Kidney (tissue), 14 donors: Measurements from ENCODE around the gene UBAC1. TPM values are rescaled to one million over a fixed set of nuclear protein-coding genes. Genes with fewer than 3 reads are reported as not detected.

ENCODE experiments used
- DNase-seq, 5 donors: peaks; one replicate each; pipeline ENCODE4 v3.0.0-alpha.2; 2013 to 2020
- FAIRE-seq: peaks from 2 replicates; lab custom pipeline; 2012; peaks lifted over from hg19 to GRCh38; lab: Jason Lieb, UNC
- H3K27ac ChIP-seq, 2 donors: one replicate each; pipeline ENCODE4 v1.7.0; 2013; ENCODE audit warnings: low read depth in 2 of 2, low read length in 2 of 2, inconsistent platforms in 1 of 2
- H3K27me3 ChIP-seq: one replicate; pipeline ENCODE4 v1.7.1; 2013; ENCODE audit warnings: low read length, inconsistent platforms; ENCODE audit not compliant: control insufficient read depth, insufficient read depth
- H3K36me3 ChIP-seq, 3 donors: one replicate each; pipeline versions ENCODE4 v1.7.0 to v1.7.1; 2013; ENCODE audit warnings: low read length in 3 of 3, control low read depth in 1 of 3, inconsistent platforms in 1 of 3; ENCODE audit not compliant: insufficient read depth in 3 of 3, control insufficient read depth in 2 of 3
- H3K4me1 ChIP-seq, 3 donors: one replicate each; pipeline versions ENCODE4 v1.7.0 to v1.7.1; 2013; ENCODE audit warnings: low read length in 3 of 3, inconsistent platforms in 1 of 3, low read depth in 1 of 3; ENCODE audit not compliant: control insufficient read depth in 2 of 3, insufficient read depth in 2 of 3
- H3K4me3 ChIP-seq, 3 donors: one replicate each; pipeline versions ENCODE4 v1.7.0 to v1.8.1; 2013; ENCODE audit warnings: low read length in 3 of 3, control low read depth in 1 of 3, inconsistent platforms in 1 of 3
- H3K9ac ChIP-seq, 3 donors: one replicate each; pipeline versions ENCODE4 v1.7.0 to v1.7.1; 2013; ENCODE audit warnings: low read length in 3 of 3, control low read depth in 1 of 3, inconsistent platforms in 1 of 3
- H3K9me3 ChIP-seq, 3 donors: one replicate each; pipeline versions ENCODE4 v1.7.0 to v1.7.1; 2013; ENCODE audit warnings: low read length in 3 of 3, control low read depth in 1 of 3, inconsistent platforms in 1 of 3; ENCODE audit not compliant: control insufficient read depth in 2 of 3, insufficient read depth in 1 of 3
- CTCF ChIP-seq: IDR thresholded peaks from 3 replicates; pipeline ENCODE4 v1.5.1; 2012; ENCODE audit warnings: mild to moderate bottlenecking, moderate library complexity, borderline replicate concordance; ENCODE audit not compliant: insufficient read depth; ENCODE audit errors: extremely low read depth
- intact Hi-C: fragments of 100-400 bp; cut with DNase I; formaldehyde crosslinking; loops from one replicate; pipeline ENCODE4 v1.11.1; 2022
- polyA plus RNA-seq: library from polyadenylated mRNA; stranded (reverse); fragments of 350-450 nt; fragmentation: Illumina TruSeq; extraction: RNeasy Lipid Tissue Mini Kit (QIAGEN cat#74804); gene quantifications from one replicate; pipeline ENCODE4 v1.2.3, GENCODE V29; 2014; ENCODE audit warnings: low read depth, low replicate concordance; ENCODE audit not compliant: insufficient read depth
- total RNA-seq: library from RNA; stranded (reverse); fragmentation: NEBNext Ultra II Directional; extraction: Animal tissue kit (Norgen Biotek cat#: 25700); gene quantifications from one replicate; pipeline ENCODE4 v1.2.1, GENCODE V29; 2021
- donor health status: control.
- donor health status: control.
- donor health status: control.
- donor health status: control.
- donor health status: control.
- donor health status: DM: yes; HTN: yes; CAD: no.
- donor health status: Normal renal cell carcinoma (clear cell type).

UBAC1 gene
- total and polyA plus RNA-seq, 2 donors from 2014 or later, result 40.2 to 52.6 TPM

- FAIRE-seq (no peak), DNase-seq (no peak)
- Histone ChIP-seq H3K4me3 (no peak overlapping the region), H3K27ac (no peak overlapping the region), H3K27me3 (no peaks in the 10 kb centered on the region), H3K4me1 (peaks cover 0 to 2% (median 0%) of the 10 kb centered on the region in 3 donors), H3K36me3 (no peaks in the 10 kb centered on the region), H3K9ac (no peak overlapping the region), H3K9me3 (no peaks in the 10 kb centered on the region)
- TF ChIP-seq CTCF, result no peak
- intact Hi-C loops, result no loop called here
Observed at GRCh38 chr9:135976531-135976930, 15.4 kb upstream of the UBAC1 start.

GRCh38 chr9:135975834-135976233 is 14.7 kb upstream of the UBAC1 start:
- Histone ChIP-seq H3K9ac (no peak overlapping the region), H3K4me3 (no peak overlapping the region), H3K27ac (no peak overlapping the region), H3K4me1 (peaks cover 0 to 2% (median 0%) of the 10 kb centered on the region in 3 donors), H3K9me3 (no peaks in the 10 kb centered on the region), H3K36me3 (no peaks in the 10 kb centered on the region), H3K27me3 (no peaks in the 10 kb centered on the region)
- intact Hi-C loops, result no loop called here
- DNase-seq (no peak), FAIRE-seq (no peak)
- TF ChIP-seq CTCF, result no peak

- no peaks in the 10 kb centered on the region for H3K9me3 ChIP-seq
- no peak overlapping the region for H3K27ac ChIP-seq
- H3K36me3 ChIP-seq, result no peaks in the 10 kb centered on the region
- H3K4me1 ChIP-seq, result peaks cover 0 to 7% (median 6%) of the 10 kb centered on the region in 3 donors
- H3K27me3 ChIP-seq, result no peaks in the 10 kb centered on the region
- FAIRE-seq (no peak), DNase-seq (no peak)
- intact Hi-C loops, result no loop called here
- H3K4me3 ChIP-seq, result no peak overlapping the region
- no peak overlapping the region for H3K9ac ChIP-seq
- no peak for TF ChIP-seq CTCF
Observed at GRCh38 chr9:135974220-135974573, 13.0 kb upstream of the UBAC1 start.
